Vagina (tissue), 2 donors: ENCODE measurements around the gene FAM171A2.

Experiments
- CTCF ChIP-seq, 3 experiments: fragments of 450-650 bp in 2 of 3; fragments of 200-600 bp in 1 of 3; sonication (generic) in 1 of 3; IDR thresholded peaks; one replicate each; pipeline ENCODE4 v1.5.1; 2017 to 2019; ENCODE audit warnings: antibody characterized with exemption in 3 of 3, mild to moderate bottlenecking in 2 of 3, moderate library complexity in 2 of 3
- POLR2A ChIP-seq, 2 donors: fragments of 450-650 bp; IDR thresholded peaks; one replicate each; pipeline ENCODE4 v1.6.1; 2017; ENCODE audit warnings: antibody characterized with exemption in 2 of 2, mild to moderate bottlenecking in 2 of 2, moderate library complexity in 2 of 2

- TF ChIP-seq CTCF (IDR thresholded peaks at IDR 0.05) = no peak
- TF ChIP-seq POLR2A (IDR thresholded peaks at IDR 0.05) = no peak
These were observed 15.2 kb downstream of the FAM171A2 start for GRCh38 chr17:44348234-44348987.
